DOHH2 (cell line): Measurements from ENCODE around the gene RAD51.

ENCODE experiments used
- H3F3A ChIP-seq: fragments of 200-600 bp; sonication (generic), shearing (Covaris generic); 2 replicates; pipeline ENCODE4 v1.6.0; 2016; ENCODE audit warnings: antibody characterized with exemption, mild to moderate bottlenecking; ENCODE audit not compliant: control insufficient read depth, insufficient read depth
- H3K27ac ChIP-seq: fragments of 200-600 bp; sonication (generic); 2 replicates; pipeline ENCODE4 v1.5.1; 2014; ENCODE audit warnings: low read depth, mild to moderate bottlenecking, low read length, moderate library complexity
- H3K27me3 ChIP-seq: fragments of 200-600 bp; sonication (generic); 2 replicates; pipeline ENCODE4 v1.6.1; 2014; ENCODE audit warnings: mild to moderate bottlenecking, low read length, mixed read lengths; ENCODE audit not compliant: control insufficient read depth
- H3K36me3 ChIP-seq: fragments of 200-600 bp; sonication (generic); 2 replicates; pipeline ENCODE4 v1.6.1; 2014; ENCODE audit warnings: mild to moderate bottlenecking, low read length, moderate library complexity, mixed read lengths; ENCODE audit not compliant: control insufficient read depth
- H3K4me1 ChIP-seq: fragments of 200-600 bp; sonication (generic); 2 replicates; pipeline ENCODE4 v1.6.1; 2014; ENCODE audit warnings: mild to moderate bottlenecking, low read length, mixed read lengths; ENCODE audit not compliant: control insufficient read depth
- H3K4me2 ChIP-seq: fragments of 200-600 bp; sonication (generic); 2 replicates; pipeline ENCODE4 v1.6.0; 2014; ENCODE audit warnings: mild to moderate bottlenecking, low read length, moderate library complexity
- H3K4me3 ChIP-seq: fragments of 200-600 bp; sonication (generic); 2 replicates; pipeline ENCODE4 v1.5.1; 2014; ENCODE audit warnings: mild to moderate bottlenecking, low read length, mixed read lengths
- H3K79me2 ChIP-seq: fragments of 200-600 bp; sonication (generic); 2 replicates; pipeline ENCODE4 v1.6.1; 2014; ENCODE audit warnings: mild to moderate bottlenecking, low read length, mixed read lengths; ENCODE audit not compliant: control insufficient read depth
- H3K9me2 ChIP-seq: fragments of 200-600 bp; sonication (generic); replicated peaks from 2 replicates; pipeline ENCODE4 v1.6.1; 2014; ENCODE audit warnings: mild to moderate bottlenecking, low read length, mixed read lengths; ENCODE audit not compliant: control insufficient read depth
- H3K9me3 ChIP-seq: fragments of 200-600 bp; sonication (generic); 2 replicates; pipeline ENCODE4 v1.6.1; 2014; ENCODE audit warnings: antibody characterized with exemption, low read length, mixed read lengths; ENCODE audit not compliant: control insufficient read depth, insufficient read depth
- H4K20me1 ChIP-seq: fragments of 200-600 bp; sonication (generic); 2 replicates; pipeline ENCODE4 v1.6.0; 2014; ENCODE audit warnings: low read depth, mild to moderate bottlenecking, antibody characterized with exemption, low read length, moderate library complexity; ENCODE audit not compliant: control insufficient read depth, insufficient read depth
- EZH2phosphoT487 ChIP-seq: fragments of 200-600 bp; sonication (generic); IDR thresholded peaks from 2 replicates; pipeline ENCODE4 v1.6.1; 2017; ENCODE audit warnings: borderline replicate concordance, mild to moderate bottlenecking, antibody characterized with exemption, low read length, moderate library complexity, mixed read lengths
- TF ChIP-seq, protein P1 (sequence below): fragments of 200-600 bp; sonication (generic); IDR thresholded peaks from one replicate; pipeline ENCODE4 v1.5.1; 2014; ENCODE audit warnings: antibody characterized with exemption, mild to moderate bottlenecking, low read depth, low read length; ENCODE audit not compliant: poor library complexity, severe bottlenecking

RAD51 gene

DNA sequence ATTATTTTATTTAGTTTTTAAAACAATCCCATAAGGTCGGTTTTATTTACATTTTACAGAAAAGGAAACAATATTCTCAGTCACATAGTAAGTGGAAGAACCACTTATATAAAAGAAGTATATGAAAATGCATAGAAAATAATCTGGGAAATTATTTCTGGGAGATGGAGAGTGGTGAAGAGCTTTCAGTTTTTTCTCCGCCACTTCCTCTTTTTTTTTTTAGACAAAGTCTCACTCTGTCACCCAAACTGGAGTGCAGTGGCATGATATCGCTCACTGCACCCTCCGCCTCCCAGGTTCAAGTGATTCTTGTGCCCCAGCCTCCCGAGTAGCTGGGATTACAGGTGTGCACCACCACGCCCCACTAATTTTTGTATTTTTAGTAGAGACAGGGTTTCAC lies 21.2 kb downstream of the RAD51 start:
- Histone ChIP-seq H3K27me3 (no peaks in the 10 kb centered on the region), H3K9me3 (no peaks in the 10 kb centered on the region), H3K4me3 (no peak overlapping the region), H3K27ac (no peak overlapping the region), H4K20me1 (no peaks in the 10 kb centered on the region), H3F3A (peaks cover 3% of the 10 kb centered on the region; the same call in 1 of the 2 replicates), H3K4me2 (no peak overlapping the region), H3K36me3 (peaks cover 87% of the 10 kb centered on the region), H3K9me2 (no peaks in the 10 kb centered on the region), H3K4me1 (peaks cover 8% of the 10 kb centered on the region), H3K79me2 (no peaks in the 10 kb centered on the region; the same call in none of the 2 replicates)
- TF ChIP-seq, protein P1, sequence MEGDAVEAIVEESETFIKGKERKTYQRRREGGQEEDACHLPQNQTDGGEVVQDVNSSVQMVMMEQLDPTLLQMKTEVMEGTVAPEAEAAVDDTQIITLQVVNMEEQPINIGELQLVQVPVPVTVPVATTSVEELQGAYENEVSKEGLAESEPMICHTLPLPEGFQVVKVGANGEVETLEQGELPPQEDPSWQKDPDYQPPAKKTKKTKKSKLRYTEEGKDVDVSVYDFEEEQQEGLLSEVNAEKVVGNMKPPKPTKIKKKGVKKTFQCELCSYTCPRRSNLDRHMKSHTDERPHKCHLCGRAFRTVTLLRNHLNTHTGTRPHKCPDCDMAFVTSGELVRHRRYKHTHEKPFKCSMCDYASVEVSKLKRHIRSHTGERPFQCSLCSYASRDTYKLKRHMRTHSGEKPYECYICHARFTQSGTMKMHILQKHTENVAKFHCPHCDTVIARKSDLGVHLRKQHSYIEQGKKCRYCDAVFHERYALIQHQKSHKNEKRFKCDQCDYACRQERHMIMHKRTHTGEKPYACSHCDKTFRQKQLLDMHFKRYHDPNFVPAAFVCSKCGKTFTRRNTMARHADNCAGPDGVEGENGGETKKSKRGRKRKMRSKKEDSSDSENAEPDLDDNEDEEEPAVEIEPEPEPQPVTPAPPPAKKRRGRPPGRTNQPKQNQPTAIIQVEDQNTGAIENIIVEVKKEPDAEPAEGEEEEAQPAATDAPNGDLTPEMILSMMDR, result no peak
- no peak for TF ChIP-seq EZH2phosphoT487

DNA sequence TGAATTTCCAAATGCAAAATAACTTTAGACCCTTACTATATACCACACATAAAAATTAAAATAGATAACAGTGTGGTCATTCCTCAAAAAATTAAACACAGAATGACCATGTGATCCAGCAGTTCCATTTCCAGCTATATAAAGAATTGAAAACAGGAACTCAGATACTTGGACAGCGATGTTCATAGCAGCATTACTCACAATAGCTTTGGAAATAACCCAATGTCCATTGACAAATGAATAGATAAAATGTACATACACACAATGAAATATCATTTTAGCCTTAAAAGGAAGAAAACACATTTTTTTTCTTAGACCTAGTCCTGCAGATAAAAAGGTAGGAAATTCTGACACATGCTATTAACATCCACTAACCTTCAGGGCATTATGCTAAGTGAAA lies 26.7 kb downstream of the RAD51 start:
- Histone ChIP-seq H3K4me2 (no peak overlapping the region), H3K36me3 (peaks cover 89% of the 10 kb centered on the region), H3F3A (peaks cover 15% of the 10 kb centered on the region), H3K79me2 (no peaks in the 10 kb centered on the region; the same call in 1 of the 2 replicates), H3K9me3 (no peaks in the 10 kb centered on the region), H3K4me1 (no peaks in the 10 kb centered on the region), H4K20me1 (peaks cover 3% of the 10 kb centered on the region; the same call in 1 of the 2 replicates), H3K27ac (no peak overlapping the region), H3K9me2 (no peaks in the 10 kb centered on the region), H3K27me3 (no peaks in the 10 kb centered on the region), H3K4me3 (no peak overlapping the region)
- TF ChIP-seq EZH2phosphoT487, result no peak
- TF ChIP-seq, protein P1, result no peak

DNA sequence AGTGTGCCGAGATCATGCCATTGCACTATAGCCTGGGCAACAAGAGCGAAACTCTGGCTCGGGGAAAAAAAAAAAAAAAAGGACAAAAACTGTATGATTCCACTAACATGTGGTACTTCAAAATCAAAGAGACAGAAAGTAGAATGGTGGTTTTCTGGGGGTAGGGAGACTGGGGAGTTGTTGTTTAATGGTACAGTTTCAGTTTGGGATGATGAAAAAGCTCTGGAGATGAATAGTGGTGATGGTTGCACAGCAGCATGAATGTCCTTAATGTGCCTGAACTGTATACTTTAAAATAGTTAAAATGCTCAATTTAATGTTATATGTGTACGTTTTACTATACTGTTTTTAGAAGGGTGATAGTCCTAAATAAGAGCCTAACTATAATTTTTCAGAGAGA lies 27.4 kb downstream of the RAD51 start:
- Histone ChIP-seq H3F3A (peaks cover 15% of the 10 kb centered on the region), H3K4me2 (no peak overlapping the region), H4K20me1 (peaks cover 3% of the 10 kb centered on the region; the same call in 1 of the 2 replicates), H3K79me2 (no peaks in the 10 kb centered on the region; the same call in 1 of the 2 replicates), H3K36me3 (peaks cover 85% of the 10 kb centered on the region), H3K4me1 (no peaks in the 10 kb centered on the region), H3K4me3 (no peak overlapping the region), H3K9me2 (no peaks in the 10 kb centered on the region), H3K27me3 (no peaks in the 10 kb centered on the region), H3K27ac (no peak overlapping the region), H3K9me3 (no peaks in the 10 kb centered on the region)
- TF ChIP-seq EZH2phosphoT487, result no peak
- TF ChIP-seq, protein P1, result no peak
